ENCODE results near the gene RBM33. TPM values are rescaled to one million over a fixed set of nuclear protein-coding genes. Genes with fewer than 3 reads are reported as not detected.
A peak's percentile ranks its signal among the peaks of the same experiment; 100 is the strongest.

The RBM33 gene
- total and polyA plus RNA-seq, 2 of the 13 experiments (the other 11 are each of a cell fraction or from before 2014, with no cell fraction given) = 12.4 to 28.9 TPM

DNA sequence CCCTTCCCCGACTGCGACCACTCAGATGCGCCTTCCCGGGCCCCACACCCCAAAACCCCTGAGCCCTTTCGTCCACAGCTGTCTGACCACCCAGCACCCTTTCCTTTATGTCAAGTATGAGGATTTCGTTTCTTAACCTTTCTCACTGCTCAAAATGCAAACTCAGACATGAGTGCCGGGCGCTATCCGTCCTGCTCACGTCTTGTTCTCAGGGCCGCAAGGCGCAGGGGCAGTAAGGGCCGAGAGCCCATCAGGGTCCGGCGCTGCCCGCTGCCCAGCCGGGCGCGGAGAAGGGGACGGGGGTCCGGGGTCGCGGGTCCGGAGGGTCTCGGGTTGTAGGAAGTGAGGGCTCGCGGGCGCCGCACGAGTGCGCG is 670 bp upstream of the RBM33 start (continued):
- TF ChIP-seq, protein P1, sequence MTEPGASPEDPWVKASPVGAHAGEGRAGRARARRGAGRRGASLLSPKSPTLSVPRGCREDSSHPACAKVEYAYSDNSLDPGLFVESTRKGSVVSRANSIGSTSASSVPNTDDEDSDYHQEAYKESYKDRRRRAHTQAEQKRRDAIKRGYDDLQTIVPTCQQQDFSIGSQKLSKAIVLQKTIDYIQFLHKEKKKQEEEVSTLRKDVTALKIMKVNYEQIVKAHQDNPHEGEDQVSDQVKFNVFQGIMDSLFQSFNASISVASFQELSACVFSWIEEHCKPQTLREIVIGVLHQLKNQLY (CRISPR knock-in tag; IDR thresholded peaks at IDR 0.05) = no peak
- TF ChIP-seq, protein P2, sequence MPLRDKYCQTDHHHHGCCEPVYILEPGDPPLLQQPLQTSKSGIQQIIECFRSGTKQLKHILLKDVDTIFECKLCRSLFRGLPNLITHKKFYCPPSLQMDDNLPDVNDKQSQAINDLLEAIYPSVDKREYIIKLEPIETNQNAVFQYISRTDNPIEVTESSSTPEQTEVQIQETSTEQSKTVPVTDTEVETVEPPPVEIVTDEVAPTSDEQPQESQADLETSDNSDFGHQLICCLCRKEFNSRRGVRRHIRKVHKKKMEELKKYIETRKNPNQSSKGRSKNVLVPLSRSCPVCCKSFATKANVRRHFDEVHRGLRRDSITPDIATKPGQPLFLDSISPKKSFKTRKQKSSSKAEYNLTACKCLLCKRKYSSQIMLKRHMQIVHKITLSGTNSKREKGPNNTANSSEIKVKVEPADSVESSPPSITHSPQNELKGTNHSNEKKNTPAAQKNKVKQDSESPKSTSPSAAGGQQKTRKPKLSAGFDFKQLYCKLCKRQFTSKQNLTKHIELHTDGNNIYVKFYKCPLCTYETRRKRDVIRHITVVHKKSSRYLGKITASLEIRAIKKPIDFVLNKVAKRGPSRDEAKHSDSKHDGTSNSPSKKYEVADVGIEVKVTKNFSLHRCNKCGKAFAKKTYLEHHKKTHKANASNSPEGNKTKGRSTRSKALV (CRISPR knock-in tag; IDR thresholded peaks at IDR 0.05) = peak; percentile 39; the same call in 1 of the 2 replicates
- TF ChIP-seq ZNF34 (CRISPR knock-in tag; IDR thresholded peaks at IDR 0.05; ENCODE audit: borderline replicate concordance) = 0 out of 2 replicates have a peak, but pooled peaks have one; percentile 9
- TF ChIP-seq, protein P3, sequence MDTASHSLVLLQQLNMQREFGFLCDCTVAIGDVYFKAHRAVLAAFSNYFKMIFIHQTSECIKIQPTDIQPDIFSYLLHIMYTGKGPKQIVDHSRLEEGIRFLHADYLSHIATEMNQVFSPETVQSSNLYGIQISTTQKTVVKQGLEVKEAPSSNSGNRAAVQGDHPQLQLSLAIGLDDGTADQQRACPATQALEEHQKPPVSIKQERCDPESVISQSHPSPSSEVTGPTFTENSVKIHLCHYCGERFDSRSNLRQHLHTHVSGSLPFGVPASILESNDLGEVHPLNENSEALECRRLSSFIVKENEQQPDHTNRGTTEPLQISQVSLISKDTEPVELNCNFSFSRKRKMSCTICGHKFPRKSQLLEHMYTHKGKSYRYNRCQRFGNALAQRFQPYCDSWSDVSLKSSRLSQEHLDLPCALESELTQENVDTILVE (CRISPR knock-in tag; IDR thresholded peaks at IDR 0.05) = no peak
- TF ChIP-seq, protein P4, sequence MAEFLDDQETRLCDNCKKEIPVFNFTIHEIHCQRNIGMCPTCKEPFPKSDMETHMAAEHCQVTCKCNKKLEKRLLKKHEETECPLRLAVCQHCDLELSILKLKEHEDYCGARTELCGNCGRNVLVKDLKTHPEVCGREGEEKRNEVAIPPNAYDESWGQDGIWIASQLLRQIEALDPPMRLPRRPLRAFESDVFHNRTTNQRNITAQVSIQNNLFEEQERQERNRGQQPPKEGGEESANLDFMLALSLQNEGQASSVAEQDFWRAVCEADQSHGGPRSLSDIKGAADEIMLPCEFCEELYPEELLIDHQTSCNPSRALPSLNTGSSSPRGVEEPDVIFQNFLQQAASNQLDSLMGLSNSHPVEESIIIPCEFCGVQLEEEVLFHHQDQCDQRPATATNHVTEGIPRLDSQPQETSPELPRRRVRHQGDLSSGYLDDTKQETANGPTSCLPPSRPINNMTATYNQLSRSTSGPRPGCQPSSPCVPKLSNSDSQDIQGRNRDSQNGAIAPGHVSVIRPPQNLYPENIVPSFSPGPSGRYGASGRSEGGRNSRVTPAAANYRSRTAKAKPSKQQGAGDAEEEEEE (CRISPR knock-in tag; IDR thresholded peaks at IDR 0.05; ENCODE audit: borderline replicate concordance) = no peak
- 0 out of 2 replicates have a peak, but pooled peaks have one; percentile 27 for TF ChIP-seq JUND (CRISPR knock-in tag; IDR thresholded peaks at IDR 0.05)
- peak; percentile 90 for TF ChIP-seq ZBTB7B (CRISPR knock-in tag; IDR thresholded peaks at IDR 0.05)
- TF ChIP-seq, protein P5, sequence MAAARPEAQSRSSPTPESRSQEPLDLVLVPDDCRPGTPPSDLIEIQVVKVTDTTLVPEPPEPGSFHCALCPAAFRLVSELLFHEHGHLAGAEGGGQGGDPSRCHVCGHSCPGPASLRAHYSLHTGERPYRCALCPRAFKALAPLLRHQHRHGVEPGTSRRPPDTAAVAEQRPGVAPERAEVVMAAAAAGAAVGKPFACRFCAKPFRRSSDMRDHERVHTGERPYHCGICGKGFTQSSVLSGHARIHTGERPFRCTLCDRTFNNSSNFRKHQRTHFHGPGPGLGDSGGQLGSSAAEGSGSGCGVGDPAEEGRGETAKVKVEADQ (CRISPR knock-in tag; IDR thresholded peaks at IDR 0.05; ENCODE audit: borderline replicate concordance) = no peak
- TF ChIP-seq, protein P6, sequence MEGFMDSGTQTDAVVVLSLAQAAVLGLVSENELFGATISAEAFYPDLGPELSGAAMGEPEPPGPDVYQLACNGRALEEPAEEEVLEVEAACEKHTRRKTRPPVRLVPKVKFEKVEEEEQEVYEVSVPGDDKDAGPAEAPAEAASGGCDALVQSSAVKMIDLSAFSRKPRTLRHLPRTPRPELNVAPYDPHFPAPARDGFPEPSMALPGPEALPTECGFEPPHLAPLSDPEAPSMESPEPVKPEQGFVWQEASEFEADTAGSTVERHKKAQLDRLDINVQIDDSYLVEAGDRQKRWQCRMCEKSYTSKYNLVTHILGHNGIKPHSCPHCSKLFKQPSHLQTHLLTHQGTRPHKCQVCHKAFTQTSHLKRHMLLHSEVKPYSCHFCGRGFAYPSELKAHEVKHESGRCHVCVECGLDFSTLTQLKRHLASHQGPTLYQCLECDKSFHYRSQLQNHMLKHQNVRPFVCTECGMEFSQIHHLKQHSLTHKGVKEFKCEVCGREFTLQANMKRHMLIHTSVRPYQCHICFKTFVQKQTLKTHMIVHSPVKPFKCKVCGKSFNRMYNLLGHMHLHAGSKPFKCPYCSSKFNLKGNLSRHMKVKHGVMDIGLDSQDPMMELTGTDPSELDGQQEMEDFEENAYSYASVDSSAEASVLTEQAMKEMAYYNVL (CRISPR knock-in tag; IDR thresholded peaks at IDR 0.05; ENCODE audit: borderline replicate concordance) = peak; percentile 44; the same call in 1 of the 2 replicates
- peak; percentile 79; the same call in 1 of the 2 replicates for TF ChIP-seq ZNF572 (CRISPR knock-in tag; IDR thresholded peaks at IDR 0.05)
- TF ChIP-seq, protein P7, sequence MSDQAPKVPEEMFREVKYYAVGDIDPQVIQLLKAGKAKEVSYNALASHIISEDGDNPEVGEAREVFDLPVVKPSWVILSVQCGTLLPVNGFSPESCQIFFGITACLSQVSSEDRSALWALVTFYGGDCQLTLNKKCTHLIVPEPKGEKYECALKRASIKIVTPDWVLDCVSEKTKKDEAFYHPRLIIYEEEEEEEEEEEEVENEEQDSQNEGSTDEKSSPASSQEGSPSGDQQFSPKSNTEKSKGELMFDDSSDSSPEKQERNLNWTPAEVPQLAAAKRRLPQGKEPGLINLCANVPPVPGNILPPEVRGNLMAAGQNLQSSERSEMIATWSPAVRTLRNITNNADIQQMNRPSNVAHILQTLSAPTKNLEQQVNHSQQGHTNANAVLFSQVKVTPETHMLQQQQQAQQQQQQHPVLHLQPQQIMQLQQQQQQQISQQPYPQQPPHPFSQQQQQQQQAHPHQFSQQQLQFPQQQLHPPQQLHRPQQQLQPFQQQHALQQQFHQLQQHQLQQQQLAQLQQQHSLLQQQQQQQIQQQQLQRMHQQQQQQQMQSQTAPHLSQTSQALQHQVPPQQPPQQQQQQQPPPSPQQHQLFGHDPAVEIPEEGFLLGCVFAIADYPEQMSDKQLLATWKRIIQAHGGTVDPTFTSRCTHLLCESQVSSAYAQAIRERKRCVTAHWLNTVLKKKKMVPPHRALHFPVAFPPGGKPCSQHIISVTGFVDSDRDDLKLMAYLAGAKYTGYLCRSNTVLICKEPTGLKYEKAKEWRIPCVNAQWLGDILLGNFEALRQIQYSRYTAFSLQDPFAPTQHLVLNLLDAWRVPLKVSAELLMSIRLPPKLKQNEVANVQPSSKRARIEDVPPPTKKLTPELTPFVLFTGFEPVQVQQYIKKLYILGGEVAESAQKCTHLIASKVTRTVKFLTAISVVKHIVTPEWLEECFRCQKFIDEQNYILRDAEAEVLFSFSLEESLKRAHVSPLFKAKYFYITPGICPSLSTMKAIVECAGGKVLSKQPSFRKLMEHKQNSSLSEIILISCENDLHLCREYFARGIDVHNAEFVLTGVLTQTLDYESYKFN (CRISPR knock-in tag; conservative IDR thresholded peaks at IDR 0.05) = peak; percentile 42; the same call in 1 of the 2 replicates
- 0 out of 2 replicates have a peak, but pooled peaks have one; percentile 31 for TF ChIP-seq ZNF598 (CRISPR knock-in tag; IDR thresholded peaks at IDR 0.05; ENCODE audit: borderline replicate concordance)
- TF ChIP-seq ZNF749 (CRISPR knock-in tag; IDR thresholded peaks at IDR 0.05; ENCODE audit: borderline replicate concordance) = 0 out of 2 replicates have a peak, but pooled peaks have one; percentile 71
